Measurements from ENCODE around the gene FGD6.
A peak's percentile ranks its signal among the peaks of the same experiment; 100 is the strongest.

Gene FGD6

DNA sequence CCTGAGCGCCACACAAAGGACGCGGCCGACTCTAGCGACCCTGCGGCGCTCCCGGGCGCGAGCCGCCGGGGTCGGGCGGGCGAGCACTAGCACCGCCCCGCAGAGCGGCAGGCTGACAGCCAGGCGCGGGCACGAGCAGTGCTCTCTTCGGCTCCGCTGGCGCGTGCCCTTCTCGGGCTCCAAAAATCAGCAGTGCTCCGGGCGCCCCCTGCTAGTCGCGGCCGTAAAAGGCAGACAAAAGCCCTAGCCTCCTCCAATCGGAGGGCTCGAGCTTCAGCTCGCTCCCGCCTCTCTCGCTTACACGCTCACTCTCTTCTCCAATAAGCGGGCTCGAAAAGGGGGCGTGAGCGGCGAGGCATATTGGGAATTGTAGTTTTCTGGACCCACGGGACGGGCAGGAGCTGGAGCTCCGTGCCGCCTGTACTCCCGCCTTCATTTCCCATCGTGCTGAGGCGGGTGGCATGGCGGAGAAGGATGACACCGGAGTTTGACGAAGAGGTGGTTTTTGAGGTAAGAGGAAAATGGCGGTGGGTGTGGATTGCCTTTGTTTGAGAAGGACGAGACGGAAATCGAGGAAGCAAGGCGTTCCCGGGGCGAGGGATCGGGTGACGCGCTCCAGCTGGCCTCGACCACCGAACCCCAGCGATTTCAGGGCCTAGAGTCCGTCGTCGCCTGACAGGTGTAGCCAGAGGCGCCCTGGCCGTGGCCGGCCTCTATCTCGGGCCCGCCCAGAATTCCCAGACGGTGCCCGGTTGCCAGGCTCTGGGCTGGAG is at the start of gene FGD6, which contains the start of gene VEZT:
FGD6 (minus strand) TSS at position 91 of the 773 bp plus-strand sequence. CDS start 227 bp downstream, outside the sequence.
VEZT (plus strand) TSS at position 431 of the 773 bp plus-strand sequence; CDS start at position 475, 44 bp downstream.
- TF ChIP-seq, protein P1, sequence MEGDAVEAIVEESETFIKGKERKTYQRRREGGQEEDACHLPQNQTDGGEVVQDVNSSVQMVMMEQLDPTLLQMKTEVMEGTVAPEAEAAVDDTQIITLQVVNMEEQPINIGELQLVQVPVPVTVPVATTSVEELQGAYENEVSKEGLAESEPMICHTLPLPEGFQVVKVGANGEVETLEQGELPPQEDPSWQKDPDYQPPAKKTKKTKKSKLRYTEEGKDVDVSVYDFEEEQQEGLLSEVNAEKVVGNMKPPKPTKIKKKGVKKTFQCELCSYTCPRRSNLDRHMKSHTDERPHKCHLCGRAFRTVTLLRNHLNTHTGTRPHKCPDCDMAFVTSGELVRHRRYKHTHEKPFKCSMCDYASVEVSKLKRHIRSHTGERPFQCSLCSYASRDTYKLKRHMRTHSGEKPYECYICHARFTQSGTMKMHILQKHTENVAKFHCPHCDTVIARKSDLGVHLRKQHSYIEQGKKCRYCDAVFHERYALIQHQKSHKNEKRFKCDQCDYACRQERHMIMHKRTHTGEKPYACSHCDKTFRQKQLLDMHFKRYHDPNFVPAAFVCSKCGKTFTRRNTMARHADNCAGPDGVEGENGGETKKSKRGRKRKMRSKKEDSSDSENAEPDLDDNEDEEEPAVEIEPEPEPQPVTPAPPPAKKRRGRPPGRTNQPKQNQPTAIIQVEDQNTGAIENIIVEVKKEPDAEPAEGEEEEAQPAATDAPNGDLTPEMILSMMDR (IDR thresholded peaks at IDR 0.05): peak; percentile 42
- peak within 1 kb of the TSS; percentile 87 to 95 for H3K27ac ChIP-seq
- peak within 1 kb of the TSS; percentile 88 for H3K4me3 ChIP-seq
- DNase-seq (ENCODE audit: low spot score): peak; percentile 99

DNA sequence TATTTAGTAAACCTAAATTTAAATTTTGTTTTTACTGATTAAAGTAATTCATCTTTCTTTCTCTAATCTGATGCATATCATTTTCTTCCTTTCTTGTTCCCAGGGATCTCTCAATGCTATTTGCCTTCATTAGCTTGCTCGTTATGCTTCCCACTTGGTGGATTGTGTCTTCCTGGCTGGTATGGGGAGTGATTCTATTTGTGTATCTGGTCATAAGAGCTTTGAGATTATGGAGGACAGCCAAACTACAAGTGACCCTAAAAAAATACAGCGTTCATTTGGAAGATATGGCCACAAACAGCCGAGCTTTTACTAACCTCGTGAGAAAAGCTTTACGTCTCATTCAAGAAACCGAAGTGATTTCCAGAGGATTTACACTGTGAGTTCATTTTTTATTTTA is 49.0 kb upstream of the FGD6 start:
- TF ChIP-seq, protein P1 (IDR thresholded peaks at IDR 0.05): no peak

DNA sequence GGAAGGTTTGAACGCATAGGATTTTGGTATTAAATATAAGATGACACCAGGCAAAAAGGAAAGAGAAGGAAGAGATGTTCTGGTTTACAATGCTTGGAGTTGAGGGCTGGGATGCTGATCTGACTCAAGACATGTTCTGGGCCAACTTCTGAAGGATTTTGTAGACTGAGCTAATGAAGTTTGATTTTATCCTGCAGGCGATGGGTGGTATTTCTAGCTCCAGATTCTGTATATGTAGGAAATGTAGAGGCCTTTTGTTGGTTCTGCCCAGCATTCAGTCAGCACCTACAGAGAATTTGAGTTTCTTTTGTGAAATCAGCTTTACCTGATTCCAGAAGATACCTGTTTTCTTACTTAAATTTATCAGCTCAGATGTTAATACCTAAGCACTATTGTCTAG is 48.5 kb upstream of the FGD6 start:
- H3K4me3 ChIP-seq: no peak overlapping the region
- H3K27ac ChIP-seq: no peak overlapping the region
- no peak for DNase-seq (ENCODE audit: low spot score)
- TF ChIP-seq, protein P1 (IDR thresholded peaks at IDR 0.05): no peak

More for the DNA sequence above, 49.0 kb upstream of the FGD6 start:
- no peak for DNase-seq (ENCODE audit: low spot score)
- no peak overlapping the region for H3K4me3 ChIP-seq
- H3K27ac ChIP-seq: no peak overlapping the region

DNA sequence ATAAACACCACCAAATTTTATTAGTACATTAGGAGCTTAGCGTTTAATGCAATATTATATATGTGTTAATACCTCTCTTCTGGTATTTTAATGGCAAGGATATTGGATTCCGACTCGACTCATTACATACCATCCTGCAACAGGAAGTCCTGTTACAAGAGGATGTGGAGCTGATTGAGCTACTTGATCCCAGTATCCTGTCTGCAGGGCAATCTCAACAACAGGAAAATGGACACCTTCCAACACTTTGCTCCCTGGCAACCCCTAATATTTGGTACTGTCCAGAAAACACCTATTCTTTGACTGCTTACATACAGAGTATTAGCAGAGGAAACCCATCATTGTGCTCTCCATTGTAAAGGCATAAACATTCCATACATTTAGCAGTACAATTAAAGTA is 45.5 kb upstream of the FGD6 start:
- no peak overlapping the region for H3K4me3 ChIP-seq
- TF ChIP-seq, protein P1 (IDR thresholded peaks at IDR 0.05): no peak
- DNase-seq (ENCODE audit: low spot score): no peak
- peak overlapping the region in 1 of 2 donors; percentile 14 for H3K27ac ChIP-seq

DNA sequence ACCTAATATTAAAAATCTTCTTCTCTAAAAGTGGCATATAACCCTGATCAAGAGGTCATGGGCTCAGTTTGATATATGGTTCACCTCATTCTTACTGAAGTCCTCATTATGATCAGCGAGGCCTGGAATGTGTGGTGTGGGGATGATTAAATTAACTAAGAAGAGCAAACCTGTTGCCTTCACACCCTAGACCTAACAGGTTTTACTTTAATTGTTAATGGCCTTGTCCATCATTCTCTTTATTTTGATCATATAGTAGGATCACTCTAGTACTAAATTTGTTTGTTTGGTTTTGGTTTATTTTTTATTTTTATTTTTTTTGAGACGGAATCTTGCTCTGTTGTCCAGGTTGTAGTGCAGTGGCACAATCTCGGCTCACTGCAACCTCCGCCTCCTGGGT is 43.8 kb upstream of the FGD6 start:
- TF ChIP-seq, protein P1 (IDR thresholded peaks at IDR 0.05): no peak
- DNase-seq (ENCODE audit: low spot score): no peak
- Histone ChIP-seq H3K27ac (no peak overlapping the region), H3K4me3 (no peak overlapping the region)

DNA sequence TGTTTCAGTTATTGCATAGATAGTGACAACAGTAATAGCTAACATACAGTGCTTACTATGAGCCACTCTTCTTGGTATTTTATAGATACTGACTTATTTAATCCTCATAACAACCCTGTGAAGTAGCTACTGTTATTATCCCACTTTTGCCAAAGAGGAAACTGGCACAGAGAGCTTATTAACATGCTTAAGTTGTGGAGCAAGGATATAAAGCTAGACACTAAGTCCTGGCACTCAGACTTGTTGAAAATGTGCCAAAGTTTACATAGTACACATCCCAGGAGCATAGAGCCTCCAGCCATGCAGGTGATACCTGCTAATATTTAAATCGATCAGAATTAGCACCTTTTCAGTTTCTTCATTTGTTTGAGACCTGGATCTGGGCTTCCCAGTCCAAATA is 42.1 kb upstream of the FGD6 start:
- DNase-seq (ENCODE audit: low spot score): no peak
- Histone ChIP-seq H3K27ac (no peak overlapping the region), H3K4me3 (no peak overlapping the region)
- TF ChIP-seq, protein P1 (IDR thresholded peaks at IDR 0.05): no peak

DNA sequence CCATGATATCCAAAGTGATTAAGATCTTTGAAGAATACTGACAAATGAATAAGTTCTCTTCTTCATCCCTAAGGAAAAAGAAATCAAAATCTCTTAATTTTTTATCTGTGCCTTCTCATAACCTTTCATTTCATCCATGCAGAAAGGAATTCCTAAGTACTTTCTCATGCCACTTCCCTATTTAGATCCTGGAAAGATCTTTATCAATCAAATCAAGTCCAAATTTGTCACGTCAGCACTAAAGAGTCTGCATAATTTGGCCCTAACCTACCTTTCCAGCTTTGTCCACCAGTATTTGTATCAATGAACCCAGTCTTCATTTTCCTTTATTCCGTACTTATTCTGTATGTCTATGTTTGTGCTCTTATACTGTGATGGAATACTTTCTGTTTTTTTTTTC is 41.5 kb upstream of the FGD6 start:
- no peak overlapping the region for H3K4me3 ChIP-seq
- H3K27ac ChIP-seq: no peak overlapping the region
- DNase-seq (ENCODE audit: low spot score): no peak
- TF ChIP-seq, protein P1 (IDR thresholded peaks at IDR 0.05): no peak

All from coronary artery (tissue), 2 donors.